H1 (cell line): ENCODE measurements around the gene MLPH. TPM values are rescaled to one million over a fixed set of nuclear protein-coding genes. Genes with fewer than 3 reads are reported as not detected.

Source experiments
- CTCF ChIA-PET: fragments of 300-600 bp; sonication (Branson Sonifier 250); formaldehyde crosslinking; loops from one replicate; lab custom pipeline; 2021; ENCODE audit not compliant: partially characterized antibody; lab: Charles Lee
- POLR2A ChIA-PET: fragments of 300-600 bp; sonication (Branson Sonifier 250); formaldehyde crosslinking; loops from one replicate; lab custom pipeline; 2021; ENCODE audit warnings: inconsistent platforms; ENCODE audit not compliant: partially characterized antibody; lab: Charles Lee
- DNase-seq, 2 experiments: peaks; one replicate each; pipeline versions ENCODE4 v3.0.0 to v3.0.0-alpha.2; 2010 to 2022; ENCODE audit warnings: low spot score in 2 of 2, low read depth in 1 of 2, mixed read lengths in 1 of 2
- FAIRE-seq: peaks from 2 replicates; lab custom pipeline; 2011; peaks lifted over from hg19 to GRCh38; lab: Jason Lieb, UNC
- H2AFZ ChIP-seq: 2 replicates; pipeline ENCODE4 v1.8.1; 2012; ENCODE audit warnings: low read length, inconsistent platforms
- H2AK5ac ChIP-seq: 2 replicates; pipeline ENCODE4 v1.6.1; 2013; ENCODE audit warnings: low read depth, low read length
- H2BK120ac ChIP-seq: replicated peaks from 2 replicates; pipeline ENCODE3; 2013; ENCODE audit warnings: low read depth, low read length, inconsistent platforms
- H2BK12ac ChIP-seq: 2 replicates; pipeline ENCODE4 v1.6.1; 2013; ENCODE audit warnings: low read depth, low read length
- H2BK15ac ChIP-seq: 2 replicates; pipeline ENCODE4 v1.6.1; 2013; ENCODE audit warnings: low read length
- H2BK20ac ChIP-seq: 2 replicates; pipeline ENCODE4 v1.6.1; 2013; ENCODE audit warnings: low read length
- H2BK5ac ChIP-seq: 2 replicates; pipeline ENCODE4 v1.6.1; 2013; ENCODE audit warnings: low read depth, low read length
- H3K14ac ChIP-seq: 2 replicates; pipeline ENCODE4 v1.6.1; 2013; ENCODE audit warnings: inconsistent platforms; ENCODE audit not compliant: insufficient read length
- H3K18ac ChIP-seq: 2 replicates; pipeline ENCODE4 v1.6.1; 2013; ENCODE audit warnings: low read length; ENCODE audit errors: extremely low read depth
- H3K23ac ChIP-seq: 2 replicates; pipeline ENCODE4 v1.6.1; 2013; ENCODE audit warnings: inconsistent platforms; ENCODE audit not compliant: insufficient read length
- H3K23me2 ChIP-seq: 2 replicates; pipeline ENCODE4 v1.6.1; 2013; ENCODE audit warnings: low read depth, low read length
- H3K27ac ChIP-seq: 2 replicates; pipeline ENCODE4 v1.6.1; 2011; ENCODE audit warnings: low read depth, low read length, inconsistent platforms
- H3K27me3 ChIP-seq, 4 experiments: replicated peaks in 1 of 4; 1 replicate in 1 of 4; 2 replicates in 3 of 4; pipeline versions ENCODE4 v1.6.1 to v1.8.1; 2011 to 2013; ENCODE audit warnings: low read length in 3 of 4, mild to moderate bottlenecking in 3 of 4, inconsistent platforms in 2 of 4, mixed read lengths in 2 of 4, moderate library complexity in 1 of 4; ENCODE audit not compliant: control insufficient read depth in 3 of 4, insufficient read depth in 3 of 4; ENCODE audit errors: extremely low read depth in 1 of 4
- H3K36me3 ChIP-seq, 4 experiments: 2 replicates each; pipeline versions ENCODE4 v1.6.1 to v1.8.1; 2011 to 2013; ENCODE audit warnings: mild to moderate bottlenecking in 4 of 4, low read length in 3 of 4, moderate library complexity in 2 of 4, control low read depth in 1 of 4, inconsistent platforms in 1 of 4; ENCODE audit not compliant: insufficient read depth in 4 of 4, control insufficient read depth in 2 of 4
- H3K4ac ChIP-seq: replicated peaks from 2 replicates; pipeline ENCODE3; 2013; ENCODE audit warnings: low read length, low read depth, mixed read lengths, inconsistent platforms; ENCODE audit not compliant: insufficient read length
- H3K4me1 ChIP-seq, 4 experiments: replicated peaks in 1 of 4; 1 replicate in 1 of 4; 2 replicates in 3 of 4; pipeline versions ENCODE4 v1.6.1 to v1.8.1; 2011 to 2013; ENCODE audit warnings: low read length in 3 of 4, inconsistent platforms in 2 of 4, mixed read lengths in 1 of 4; ENCODE audit not compliant: insufficient read depth in 4 of 4, control insufficient read depth in 3 of 4
- H3K4me2 ChIP-seq, 2 experiments: 2 replicates each; pipeline versions ENCODE4 v1.6.1 to v1.8.1; 2011 to 2013; ENCODE audit warnings: low read depth in 2 of 2, low read length in 2 of 2, control low read depth in 1 of 2, inconsistent platforms in 1 of 2, mild to moderate bottlenecking in 1 of 2; ENCODE audit not compliant: insufficient read depth in 1 of 2
- H3K4me3 ChIP-seq, 4 experiments: fragments of 200-600, 300-600 bp in 1 of 4; sonication (generic), shearing (Covaris generic), sonication (Bioruptor Twin) in 1 of 4; 2 replicates each; pipeline versions ENCODE4 v1.5.1 to v1.8.1; 2011 to 2016; ENCODE audit warnings: low read length in 4 of 4, low read depth in 3 of 4, control low read depth in 2 of 4, inconsistent platforms in 2 of 4, mild to moderate bottlenecking in 2 of 4, mixed read lengths in 1 of 4, moderate library complexity in 1 of 4; ENCODE audit not compliant: insufficient read depth in 2 of 4; ENCODE audit errors: extremely low read depth in 1 of 4
- H3K56ac ChIP-seq: replicated peaks from 2 replicates; pipeline ENCODE3; 2013; ENCODE audit warnings: low read depth, mild to moderate bottlenecking, mixed read lengths, low read length, inconsistent platforms; ENCODE audit not compliant: insufficient read length
- H3K79me1 ChIP-seq: 2 replicates; pipeline ENCODE4 v1.6.1; 2013; ENCODE audit warnings: low read depth, low read length, control low read depth
- H3K79me2 ChIP-seq, 2 experiments: 2 replicates each; pipeline versions ENCODE4 v1.6.1 to v1.8.1; 2012 to 2013; ENCODE audit warnings: low read length in 2 of 2, mild to moderate bottlenecking in 2 of 2, inconsistent platforms in 1 of 2; ENCODE audit not compliant: insufficient read depth in 2 of 2, control insufficient read depth in 1 of 2
- H3K9ac ChIP-seq, 4 experiments: replicated peaks in 1 of 4; 1 replicate in 1 of 4; 2 replicates in 3 of 4; pipeline versions ENCODE4 v1.6.1 to v1.8.1; 2011 to 2013; ENCODE audit warnings: low read depth in 3 of 4, low read length in 3 of 4, control low read depth in 2 of 4, mild to moderate bottlenecking in 2 of 4, moderate library complexity in 2 of 4, inconsistent platforms in 1 of 4; ENCODE audit errors: extremely low read depth in 1 of 4
- H3K9me3 ChIP-seq, 2 experiments: 2 replicates each; pipeline versions ENCODE4 v1.6.1 to v1.8.1; 2012 to 2013; ENCODE audit warnings: mild to moderate bottlenecking in 2 of 2, moderate library complexity in 2 of 2, control low read depth in 1 of 2, inconsistent platforms in 1 of 2, low read depth in 1 of 2, low read length in 1 of 2, mixed read lengths in 1 of 2; ENCODE audit not compliant: insufficient read depth in 2 of 2
- H4K20me1 ChIP-seq, 2 experiments: replicated peaks in 1 of 2; 2 replicates each; pipeline versions ENCODE3 to v1.8.1; 2011 to 2013; ENCODE audit warnings: inconsistent platforms in 2 of 2, low read length in 2 of 2, mild to moderate bottlenecking in 1 of 2; ENCODE audit not compliant: insufficient read depth in 2 of 2, control insufficient read depth in 1 of 2
- H4K5ac ChIP-seq: 2 replicates; pipeline ENCODE4 v1.6.1; 2013; ENCODE audit warnings: low read length, low read depth, mixed read lengths, inconsistent platforms; ENCODE audit not compliant: insufficient read length
- H4K8ac ChIP-seq: 2 replicates; pipeline ENCODE4 v1.8.0; 2013; ENCODE audit warnings: mild to moderate bottlenecking, moderate library complexity, low read length, inconsistent platforms; ENCODE audit not compliant: insufficient read depth; ENCODE audit errors: extremely low read depth
- H4K91ac ChIP-seq: replicated peaks from 2 replicates; pipeline ENCODE3; 2013; ENCODE audit warnings: low read length, mixed read lengths, inconsistent platforms; ENCODE audit not compliant: insufficient read length
- ATF3 ChIP-seq: IDR thresholded peaks from 2 replicates; pipeline ENCODE4 v1.6.1; 2011; ENCODE audit warnings: low read depth, mild to moderate bottlenecking, low read length; ENCODE audit not compliant: insufficient read depth
- BCL11A ChIP-seq, 2 experiments: IDR thresholded peaks; one replicate each; pipeline ENCODE4 v1.6.1; 2011; ENCODE audit warnings: low read depth in 2 of 2, low read length in 2 of 2, mild to moderate bottlenecking in 2 of 2
- HDAC6 ChIP-seq: IDR thresholded peaks from one replicate; pipeline ENCODE4 v1.7.1; 2012; ENCODE audit warnings: low read depth, mild to moderate bottlenecking, inconsistent platforms, low read length, moderate library complexity
- POLR2A ChIP-seq, 2 experiments: IDR thresholded peaks; 1 replicate in 1 of 2; 2 replicates in 1 of 2; pipeline ENCODE4 v1.6.1; 2011; ENCODE audit warnings: low read depth in 2 of 2, low read length in 2 of 2, mild to moderate bottlenecking in 2 of 2; ENCODE audit errors: control extremely low read depth in 1 of 2
- SIN3A ChIP-seq, 2 experiments: IDR thresholded peaks in 1 of 2; conservative IDR thresholded peaks in 1 of 2; 2 replicates each; pipeline ENCODE4 v1.6.1; 2011 to 2012; ENCODE audit warnings: low read length in 2 of 2, improper control_type of control experiment in 1 of 2, low read depth in 1 of 2, mild to moderate bottlenecking in 1 of 2
- WGBS, 2 experiments: shearing (Covaris generic) in 1 of 2; methylation state at CpG; one replicate each; pipeline versions ENCODE4 v1.1.6 to v1.1.7; 2013 to 2015; ENCODE audit warnings: low lambda C conversion rate in 2 of 2, mixed read lengths in 2 of 2, inconsistent platforms in 1 of 2, low coverage in 1 of 2, missing lambda C conversion rate in 1 of 2; ENCODE audit not compliant: insufficient replicate concordance in 2 of 2, insufficient coverage in 1 of 2, insufficient read length in 1 of 2; ENCODE audit errors: extremely low coverage in 1 of 2, missing lambda C conversion rate in 1 of 2; 5-methylcytosine and 5-hydroxymethylcytosine counted together
- polyA plus RNA-seq, 7 experiments: library from polyadenylated mRNA; depleted of rRNA in 3 of 7; stranded (reverse) in 5 of 7; unstranded in 2 of 7; fragments of >200 nt in 5 of 7; fragments of 200-250 nt in 2 of 7; gene quantifications; 1 replicate in 5 of 7; 2 replicates in 1 of 7; 4 replicates in 1 of 7; pipeline versions ENCODE4 v1.2.1 to v1.2.3, GENCODE V29; 2011 to 2013; ENCODE audit warnings: missing spikeins in 2 of 7, mixed read lengths in 2 of 7
- total RNA-seq: library from RNA; stranded (reverse); fragmentation: NEBNext Ultra II Directional; extraction: Animal tissue kit (Norgen Biotek cat#: 25700); gene quantifications from 2 replicates; pipeline ENCODE4 v1.2.1, GENCODE V29; 2021
- TF ChIP-seq, protein P1 (sequence below): IDR thresholded peaks from 2 replicates; pipeline ENCODE4 v1.6.1; 2012; ENCODE audit warnings: inconsistent platforms

Gene MLPH
- total and polyA plus RNA-seq, 2 of the 8 experiments (the other 6 are each of a cell fraction or from before 2014, with no cell fraction given): 12.7 to 17.0 TPM

- Histone ChIP-seq H2BK12ac (no peak overlapping the region), H3K9ac (no peak overlapping the region), H3K23me2 (no peaks in the 10 kb centered on the region), H2AFZ (no peak overlapping the region), H4K8ac (no peak overlapping the region), H4K91ac (no peak overlapping the region), H3K27ac (no peak overlapping the region), H3K23ac (no peak overlapping the region), H3K4me2 (no peak overlapping the region), H2AK5ac (no peak overlapping the region), H4K5ac (no peak overlapping the region), H4K20me1 (no peaks in the 10 kb centered on the region), H3K79me2 (no peaks in the 10 kb centered on the region), H3K4me1 (no peaks in the 10 kb centered on the region; a peak in 1 of 7 replicates), H3K18ac (no peak overlapping the region), H3K9me3 (no peaks in the 10 kb centered on the region), H2BK120ac (no peak overlapping the region), H3K14ac (no peak overlapping the region), H2BK20ac (no peak overlapping the region), H3K36me3 (no peaks in the 10 kb centered on the region), H2BK15ac (no peak overlapping the region), H3K27me3 (no peaks in the 10 kb centered on the region), H3K4me3 (no peak overlapping the region), H3K4ac (no peak overlapping the region), H3K79me1 (no peaks in the 10 kb centered on the region), H3K56ac (no peak overlapping the region), H2BK5ac (no peak overlapping the region)
- ChIA-PET CTCF (interaction anchor here (1.0 to 1.5 kb wide), 2 partner anchors 22 to 506 kb away, joined by 3 to 4 read pairs; no protein-coding TSS in a partner anchor), POLR2A (no interaction called here)
- DNase-seq: no peak
- WGBS, 2 experiments: 83% methylated on average over 2 of the region's 2 CpGs; no CpG with 5 or more reads in 1 of the 2 experiments
- no peak for FAIRE-seq
- TF ChIP-seq BCL11A (IDR thresholded peaks at IDR 0.05; ENCODE audit: low read depth in 2 of 2, low read length in 2 of 2): no peak
- no peak for TF ChIP-seq POLR2A (IDR thresholded peaks at IDR 0.05; ENCODE audit: control extremely low read depth in 1 of 2, low read depth in 2 of 2, low read length in 2 of 2)
- no peak for TF ChIP-seq HDAC6
- TF ChIP-seq ATF3: no peak
- TF ChIP-seq SIN3A (conservative IDR thresholded peaks at IDR 0.05 in 1 of 2, IDR thresholded peaks at IDR 0.05 in 1 of 2; ENCODE audit: low read depth in 1 of 2, low read length in 2 of 2): no peak
- TF ChIP-seq, protein P1, sequence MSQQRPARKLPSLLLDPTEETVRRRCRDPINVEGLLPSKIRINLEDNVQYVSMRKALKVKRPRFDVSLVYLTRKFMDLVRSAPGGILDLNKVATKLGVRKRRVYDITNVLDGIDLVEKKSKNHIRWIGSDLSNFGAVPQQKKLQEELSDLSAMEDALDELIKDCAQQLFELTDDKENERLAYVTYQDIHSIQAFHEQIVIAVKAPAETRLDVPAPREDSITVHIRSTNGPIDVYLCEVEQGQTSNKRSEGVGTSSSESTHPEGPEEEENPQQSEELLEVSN: no peak
Observed at GRCh38 chr2:237444071-237444470, 43.0 kb upstream of the MLPH start.
